A549 (cell line): ENCODE results near the gene COQ4. TPM values are rescaled to one million over a fixed set of nuclear protein-coding genes. Genes with fewer than 3 reads are reported as not detected.

ENCODE experiments used
- ATAC-seq, 2 experiments: fragments of 200-7000 bp in 1 of 2; fragments of >200 bp in 1 of 2; cut with Nextera tagmentation in 1 of 2; cut with Tn5 transposase in 1 of 2; 3 replicates each; pipeline versions ENCODE4 v1.8.0 to v1.9.1; 2018 to 2020; ENCODE audit warnings: mild to moderate bottlenecking in 1 of 2, moderate library complexity in 1 of 2
- CTCF ChIA-PET: fragments of 300-600 bp; sonication (Branson Sonifier 250); formaldehyde crosslinking; extraction: SDS; loops from one replicate; lab custom pipeline; 2021; ENCODE audit warnings: antibody characterized with exemption, inconsistent platforms; lab: Yijun Ruan, JAX
- POLR2A ChIA-PET: fragments of 350-600 bp; formaldehyde crosslinking; extraction: SDS; loops from one replicate; lab custom pipeline; 2021; ENCODE audit warnings: antibody characterized with exemption, inconsistent platforms; lab: Yijun Ruan, JAX
- DNase-seq, 2 experiments: peaks; one replicate each; pipeline versions ENCODE4 v3.0.0 to v3.0.0-alpha.2; 2011 to 2016; ENCODE audit warnings: low read depth in 1 of 2, low spot score in 1 of 2
- FAIRE-seq: peaks from 2 replicates; lab custom pipeline; 2011; peaks lifted over from hg19 to GRCh38; lab: Jason Lieb, UNC
- H3K27ac ChIP-seq, 2 experiments: fragments of >200 bp; sonication (Bioruptor Twin); formaldehyde crosslinking; 3 replicates each; pipeline ENCODE4 v1.5.1; 2016 to 2017
- H3K4me1 ChIP-seq: fragments of >200 bp; sonication (Bioruptor Twin); formaldehyde crosslinking; 3 replicates; pipeline ENCODE4 v1.6.1; 2016
- H3K4me2 ChIP-seq: fragments of >200 bp; sonication (Bioruptor Twin); formaldehyde crosslinking; 3 replicates; pipeline ENCODE4 v1.6.1; 2016
- H3K4me3 ChIP-seq: fragments of >200 bp; sonication (Bioruptor Twin); formaldehyde crosslinking; 3 replicates; pipeline ENCODE4 v1.5.1; 2016
- H3K9me3 ChIP-seq: fragments of >200 bp; sonication (Bioruptor Twin); formaldehyde crosslinking; 3 replicates; pipeline ENCODE4 v1.6.1; 2016
- BCL3 ChIP-seq: fragments of >200 bp; sonication (Bioruptor Twin); formaldehyde crosslinking; IDR thresholded peaks from 3 replicates; pipeline ENCODE4 v1.6.1; 2016
- CHD2 ChIP-seq: fragments of 150-350 bp; IDR thresholded peaks from 2 replicates; pipeline ENCODE4 v1.6.1; 2014; ENCODE audit warnings: low read length; ENCODE audit not compliant: partially characterized antibody
- CHD4 ChIP-seq: fragments of 200-600 bp; sonication (generic); IDR thresholded peaks from 2 replicates; pipeline ENCODE4 v1.6.1; 2016; ENCODE audit warnings: antibody characterized with exemption, mild to moderate bottlenecking, borderline replicate concordance
- FOSB ChIP-seq: fragments of 250-450 bp; sonication (Bioruptor Pico); IDR thresholded peaks from 2 replicates; pipeline ENCODE4 v1.5.0; 2020; ENCODE audit warnings: mild to moderate bottlenecking, moderate library complexity
- HMGXB4 ChIP-seq: fragments of 250-450 bp; sonication (Bioruptor Pico); IDR thresholded peaks from 2 replicates; pipeline ENCODE4 v1.5.0; 2021; ENCODE audit warnings: mild to moderate bottlenecking, moderate library complexity, borderline replicate concordance
- HOXB13 ChIP-seq: fragments of 250-450 bp; sonication (Bioruptor Pico); IDR thresholded peaks from 2 replicates; pipeline ENCODE4 v1.5.0; 2020; ENCODE audit warnings: low read depth, mild to moderate bottlenecking, moderate library complexity
- HOXB5 ChIP-seq: fragments of 250-450 bp; sonication (Bioruptor Pico); IDR thresholded peaks from 2 replicates; pipeline ENCODE4 v1.5.0; 2020; ENCODE audit warnings: mild to moderate bottlenecking, moderate library complexity
- JUN ChIP-seq, 2 experiments: fragments of >200 bp; sonication (Bioruptor Twin); formaldehyde crosslinking; IDR thresholded peaks; 2 replicates in 1 of 2; 3 replicates in 1 of 2; pipeline ENCODE4 v1.6.1; 2016 to 2017
- MAZ ChIP-seq: fragments of 150-350 bp; IDR thresholded peaks from 2 replicates; pipeline ENCODE4 v1.6.1; 2014; ENCODE audit warnings: antibody characterized with exemption, low read depth, low read length, borderline replicate concordance
- PHF8 ChIP-seq: fragments of 200-600 bp; sonication (generic); IDR thresholded peaks from 2 replicates; pipeline ENCODE4 v1.6.1; 2016; ENCODE audit warnings: low read depth, mild to moderate bottlenecking, antibody characterized with exemption, moderate library complexity, borderline replicate concordance
- POLR2A ChIP-seq: IDR thresholded peaks from 2 replicates; pipeline ENCODE4 v1.6.1; 2012; ENCODE audit warnings: mild to moderate bottlenecking, low read length
- RAD21 ChIP-seq, 2 experiments: fragments of >200 bp in 1 of 2; sonication (Bioruptor Twin) in 1 of 2; formaldehyde crosslinking in 1 of 2; IDR thresholded peaks in 1 of 2; conservative IDR thresholded peaks in 1 of 2; 2 replicates in 1 of 2; 3 replicates in 1 of 2; pipeline ENCODE4 v1.6.1; 2012 to 2018; ENCODE audit warnings: inconsistent platforms in 1 of 2
- RFX5 ChIP-seq: fragments of 450-650 bp; IDR thresholded peaks from 2 replicates; pipeline ENCODE4 v1.7.1; 2014; ENCODE audit warnings: antibody characterized with exemption, mild to moderate bottlenecking, moderate library complexity
- ZFP36 ChIP-seq: fragments of 450-650 bp; IDR thresholded peaks from 2 replicates; pipeline ENCODE4 v1.6.1; 2014; ENCODE audit warnings: borderline replicate concordance; ENCODE audit not compliant: partially characterized antibody
- WGBS: methylation state at CpG from one replicate; pipeline ENCODE4 v1.1.6; 2017; ENCODE audit errors: missing lambda C conversion rate; 5-methylcytosine and 5-hydroxymethylcytosine counted together
- polyA plus RNA-seq, 4 experiments: library from polyadenylated mRNA; depleted of rRNA in 3 of 4; stranded (reverse); fragments of >200 nt; fragmentation: RNase III in 1 of 4; extraction: RNeasy Plus Mini Kit Qiagen cat#74134 plus additional on column Dnase treatment in 1 of 4; gene quantifications; 2 replicates in 3 of 4; 3 replicates in 1 of 4; pipeline ENCODE4 v1.2.3, GENCODE V29; 2011 to 2017
- TF ChIP-seq, protein P1 (sequence below): fragments of 450-650 bp; IDR thresholded peaks from 2 replicates; pipeline ENCODE4 v1.6.1; 2014; ENCODE audit warnings: antibody characterized with exemption
- TF ChIP-seq, protein P2 (sequence below): IDR thresholded peaks from 2 replicates; pipeline ENCODE4 v1.6.1; 2012

Gene COQ4
- polyA plus RNA-seq, 2 of the 4 experiments (the other 2 are of a cell fraction): 32.5 to 41.3 TPM

DNA sequence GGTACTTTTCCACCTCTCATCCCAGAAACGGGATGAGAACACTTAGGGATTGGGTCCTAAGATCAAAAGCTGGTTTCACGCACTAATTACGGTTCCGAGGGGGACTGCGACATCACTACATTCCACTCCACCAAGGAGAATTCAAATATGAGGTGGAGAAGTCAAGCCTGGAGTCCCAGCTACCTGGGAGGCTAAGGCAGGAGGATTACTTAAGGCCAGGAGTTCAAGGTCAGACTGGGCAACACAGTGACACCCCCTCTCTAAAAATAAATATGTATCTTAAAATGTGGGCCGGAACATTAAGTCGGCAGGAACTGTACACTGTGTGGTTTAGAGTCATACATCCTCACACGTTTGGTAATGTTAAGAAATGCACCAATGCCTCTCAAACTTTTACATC lies 48.4 kb upstream of the COQ4 start:
- no peak overlapping the region for H3K27ac ChIP-seq
- no peak for ATAC-seq
- no peak for TF ChIP-seq RAD21 (conservative IDR thresholded peaks at IDR 0.05 in 1 of 2, IDR thresholded peaks at IDR 0.05 in 1 of 2)
- TF ChIP-seq FOSB (CRISPR knock-in tag): no peak
- no peak for TF ChIP-seq CHD2
- FAIRE-seq: no peak
- 72% methylated on average over 8 of the region's 8 CpGs for WGBS
- peaks cover 12% of the 10 kb centered on the region; the same call in 2 of the 3 replicates for H3K4me1 ChIP-seq
- POLR2A ChIA-PET: no interaction called here
- no peaks in the 10 kb centered on the region for H3K9me3 ChIP-seq
- peak overlapping the region; percentile 84 for H3K4me2 ChIP-seq
- DNase-seq: no peak
- H3K4me3 ChIP-seq: no peak overlapping the region
- CTCF ChIA-PET: interaction anchor here (1.2 to 2.6 kb wide), 3 partner anchors 12 to 21 kb away, joined by 4 to 10 read pairs (median 6); no protein-coding TSS in a partner anchor

GRCh38 chr9:128275198-128276007 lies 47.2 kb upstream of the COQ4 start, which contains the start of gene GOLGA2:
Gene GOLGA2 (minus strand): TSS chr9:128276007. CDS start chr9:128275976, 31 bp downstream.
- peak within 1 kb of the TSS; percentile 95 for H3K4me3 ChIP-seq
- CTCF ChIA-PET: interaction anchor here (0.7 to 2.6 kb wide), 8 partner anchors 15 to 87 kb away, joined by 3 to 10 read pairs (median 4); partner anchors contain the start of gene SLC27A4
- FAIRE-seq (no peak), ATAC-seq (peak; percentile 85 to 91)
- TF ChIP-seq CHD4 (no peak), ZFP36 (no peak), HOXB5 (no peak), HMGXB4 (CRISPR knock-in tag) (no peak), MAZ (no peak), JUN (IDR thresholded peaks at IDR 0.05) (peak in 1 of 2 experiments; percentile 8; a peak in 3 of 5 replicates), CHD2 (peak; percentile 5)
- TF ChIP-seq, protein P1, sequence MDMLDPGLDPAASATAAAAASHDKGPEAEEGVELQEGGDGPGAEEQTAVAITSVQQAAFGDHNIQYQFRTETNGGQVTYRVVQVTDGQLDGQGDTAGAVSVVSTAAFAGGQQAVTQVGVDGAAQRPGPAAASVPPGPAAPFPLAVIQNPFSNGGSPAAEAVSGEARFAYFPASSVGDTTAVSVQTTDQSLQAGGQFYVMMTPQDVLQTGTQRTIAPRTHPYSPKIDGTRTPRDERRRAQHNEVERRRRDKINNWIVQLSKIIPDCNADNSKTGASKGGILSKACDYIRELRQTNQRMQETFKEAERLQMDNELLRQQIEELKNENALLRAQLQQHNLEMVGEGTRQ: no peak
- TF ChIP-seq, all 56 proteins: peak for 2
- Histone ChIP-seq H3K9me3 (no peaks in the 10 kb centered on the region), H3K27ac (peak within 1 kb of the TSS; percentile 94), H3K4me1 (peaks cover 12% of the 10 kb centered on the region; the same call in 2 of the 3 replicates), H3K4me2 (peak within 1 kb of the TSS; percentile 95)
- DNase-seq: peak in 1 of 2 experiments; percentile 68
- whole genome bisulfite sequencing: 3% methylated on average over 27 of the region's 57 CpGs
- POLR2A ChIA-PET: interaction anchor here (0.5 to 1.2 kb wide), 16 partner anchors 11 to 675 kb away, joined by 3 to 19 read pairs (median 4); partner anchors contain the start of genes BBLN and URM1

- WGBS: under 1% methylated on average over 20 of the region's 38 CpGs
- TF ChIP-seq HOXB13 (CRISPR knock-in tag): no peak
- TF ChIP-seq POLR2A: peak; percentile 96
- TF ChIP-seq, protein P1: peak; percentile 74
- peak; percentile 66 to 75; a peak in 4 of 5 replicates for TF ChIP-seq JUN (IDR thresholded peaks at IDR 0.05)
- TF ChIP-seq, protein P2, sequence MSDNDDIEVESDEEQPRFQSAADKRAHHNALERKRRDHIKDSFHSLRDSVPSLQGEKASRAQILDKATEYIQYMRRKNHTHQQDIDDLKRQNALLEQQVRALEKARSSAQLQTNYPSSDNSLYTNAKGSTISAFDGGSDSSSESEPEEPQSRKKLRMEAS: peak; percentile 47; the same call in 1 of the 2 replicates
- TF ChIP-seq BCL3: peak; percentile 86
- peak; percentile 57; the same call in 1 of the 2 replicates for TF ChIP-seq PHF8
- no peak for TF ChIP-seq RFX5
- ChIA-PET POLR2A (interaction anchor here (0.5 to 1.2 kb wide), 16 partner anchors 11 to 675 kb away, joined by 3 to 19 read pairs (median 4); partner anchors contain the start of genes BBLN and URM1), CTCF (interaction anchor here (0.7 to 1.2 kb wide), 6 partner anchors 16 to 86 kb away, joined by 3 to 7 read pairs (median 4); partner anchors contain the start of gene SLC27A4)
- FAIRE-seq (no peak), DNase-seq (peak; percentile 97 to 99), ATAC-seq (peak; percentile 75 to 97)
- Histone ChIP-seq H3K27ac (peak within 1 kb of the TSS; percentile 94), H3K4me1 (peaks cover 12% of the 10 kb centered on the region; the same call in 2 of the 3 replicates), H3K4me2 (peak within 1 kb of the TSS; percentile 95), H3K9me3 (no peaks in the 10 kb centered on the region), H3K4me3 (peak within 1 kb of the TSS; percentile 95)
Observed at GRCh38 chr9:128276008-128276573, 46.5 kb upstream of the COQ4 start, which contains the start of gene SWI5. Gene SWI5 (plus strand): TSS chr9:128276276.
